GM18951 (cell line): ENCODE data around the gene MAP3K5.

Experiments
- POLR2A ChIP-seq: IDR thresholded peaks from 4 replicates; pipeline ENCODE4 v1.6.1; 2011; ENCODE audit warnings: mild to moderate bottlenecking; ENCODE audit not compliant: insufficient read length, insufficient read depth; ENCODE audit errors: extremely low read depth
- in situ Hi-C: fragments of 300-500 bp; cut with MboI; formaldehyde crosslinking; loops from one replicate; pipeline ENCODE4 v1.12.0; 2022; ENCODE audit warnings: low sequenced_read_pairs, mixed read lengths, inconsistent platforms; ENCODE audit not compliant: unreplicated experiment

Gene MAP3K5

GRCh38 chr6:136651982-136652381, 140.3 kb downstream of the MAP3K5 start:
- in situ Hi-C loops = no loop called here
- TF ChIP-seq POLR2A = no peak

- in situ Hi-C loops = no loop called here
Measured at GRCh38 chr6:136647363-136647852, 144.9 kb downstream of the MAP3K5 start.

GRCh38 chr6:136646377-136646776, 145.9 kb downstream of the MAP3K5 start:
- in situ Hi-C loops = no loop called here
- no peak for TF ChIP-seq POLR2A

More at GRCh38 chr6:136647363-136647852, 144.9 kb downstream of the MAP3K5 start:
- TF ChIP-seq POLR2A = no peak

- in situ Hi-C loops = loop anchor here (5.0 kb wide), 1 partner anchor 148 kb away; the partner anchor contains the start of gene MAP3K5
- no peak for TF ChIP-seq POLR2A
Measured at GRCh38 chr6:136644597-136644952, 147.7 kb downstream of the MAP3K5 start.

- in situ Hi-C loops = loop anchor here (5.0 kb wide), 1 partner anchor 148 kb away; the partner anchor contains the start of gene MAP3K5
- TF ChIP-seq POLR2A = no peak
Measured at GRCh38 chr6:136643850-136644596, 148.3 kb downstream of the MAP3K5 start.

GRCh38 chr6:136641873-136642465, 150.3 kb downstream of the MAP3K5 start:
- in situ Hi-C loops = loop anchor here (5.0 kb wide), 1 partner anchor 150 kb away; the partner anchor contains the start of gene MAP3K5
- TF ChIP-seq POLR2A = no peak

GRCh38 chr6:136641166-136641565, 151.1 kb downstream of the MAP3K5 start:
- in situ Hi-C loops = loop anchor here (5.0 kb wide), 1 partner anchor 151 kb away; the partner anchor contains the start of gene MAP3K5
- TF ChIP-seq POLR2A = no peak

- in situ Hi-C loops = loop anchor here (5.0 kb wide), 1 partner anchor 152 kb away; the partner anchor contains the start of gene MAP3K5
- TF ChIP-seq POLR2A = no peak
Measured at GRCh38 chr6:136640132-136640915, 152.0 kb downstream of the MAP3K5 start.

- no peak for TF ChIP-seq POLR2A
- in situ Hi-C loops = loop anchor here (5.0 kb wide), 1 partner anchor 153 kb away; the partner anchor contains the start of gene MAP3K5
Measured at GRCh38 chr6:136639702-136640101, 152.6 kb downstream of the MAP3K5 start.

GRCh38 chr6:136635615-136636014, 156.7 kb downstream of the MAP3K5 start:
- in situ Hi-C loops = no loop called here
- TF ChIP-seq POLR2A = no peak

GRCh38 chr6:136633355-136633754, 158.9 kb downstream of the MAP3K5 start:
- in situ Hi-C loops = no loop called here
- TF ChIP-seq POLR2A = no peak

- in situ Hi-C loops = no loop called here
- no peak for TF ChIP-seq POLR2A
Measured at GRCh38 chr6:136628996-136629395, 163.3 kb downstream of the MAP3K5 start.

GRCh38 chr6:136627191-136627590, 165.1 kb downstream of the MAP3K5 start:
- no peak for TF ChIP-seq POLR2A
- in situ Hi-C loops = no loop called here
